AG09319 (cell line): Measurements from ENCODE around the gene NEU4.

Experiments used
- DNase-seq: peaks from one replicate; pipeline ENCODE4 v3.0.0-alpha.2; 2010; ENCODE audit warnings: low read depth; ENCODE audit errors: extremely low read depth
- CTCF ChIP-seq: IDR thresholded peaks from 2 replicates; pipeline ENCODE4 v1.5.1; 2011; ENCODE audit warnings: low read depth, mild to moderate bottlenecking, inconsistent platforms, low read length, moderate library complexity

NEU4 gene

GRCh38 chr2:241843321-241844065, 34.5 kb downstream of the NEU4 start:
- no peak for DNase-seq
- TF ChIP-seq CTCF, result no peak

- TF ChIP-seq CTCF, result no peak
- no peak for DNase-seq
These were observed 35.2 kb downstream of the NEU4 start for GRCh38 chr2:241844066-241844728.

- TF ChIP-seq CTCF, result no peak
- DNase-seq, result no peak
These were observed 36.0 kb downstream of the NEU4 start for GRCh38 chr2:241844831-241845578.

GRCh38 chr2:241846406-241846805, 37.4 kb downstream of the NEU4 start:
- no peak for TF ChIP-seq CTCF

GRCh38 chr2:241848761-241849615, 40.0 kb downstream of the NEU4 start:
- no peak for TF ChIP-seq CTCF
- no peak for DNase-seq

More at GRCh38 chr2:241846406-241846805, 37.4 kb downstream of the NEU4 start:
- no peak for DNase-seq

GRCh38 chr2:241849616-241850543, 40.9 kb downstream of the NEU4 start:
- DNase-seq, result no peak
- TF ChIP-seq CTCF, result no peak
